GM21515 (cell line): ENCODE data around the gene KRTAP4-4.
"Not testable (repeated sequence)": the region's sequence is repeated elsewhere in the genome, so short reads cannot be mapped to it uniquely, and the experiment has no call there.

Source experiments
- ATAC-seq: cut with Tn5 transposase; IDR thresholded peaks from one replicate; pipeline ENCODE4 v1.9.1; 2021; ENCODE audit not compliant: unreplicated experiment

The KRTAP4-4 gene

GRCh38 chr17:41148971-41149651 lies 11.4 kb downstream of the KRTAP4-4 start:
- ATAC-seq, result not testable (repeated sequence)

- no peak for ATAC-seq
Observed at GRCh38 chr17:41147531-41148204, 12.9 kb downstream of the KRTAP4-4 start.

- no peak for ATAC-seq
Observed at GRCh38 chr17:41145261-41145660, 15.3 kb downstream of the KRTAP4-4 start.

GRCh38 chr17:41144846-41145245 lies 15.7 kb downstream of the KRTAP4-4 start:
- no peak for ATAC-seq

GRCh38 chr17:41141361-41141760 lies 19.2 kb downstream of the KRTAP4-4 start:
- no peak for ATAC-seq

GRCh38 chr17:41140360-41141131 lies 20.0 kb downstream of the KRTAP4-4 start, which contains the start of gene KRTAP4-6:
Gene KRTAP4-6, minus strand, starts transcription at chr17:41140544. Its CDS starts 57 bp downstream, at chr17:41140487.
- ATAC-seq, result no peak

GRCh38 chr17:41139865-41140264 lies 20.7 kb downstream of the KRTAP4-4 start:
- not testable (repeated sequence) for ATAC-seq

GRCh38 chr17:41133880-41134735 lies 26.4 kb downstream of the KRTAP4-4 start:
- ATAC-seq, result no peak

GRCh38 chr17:41131979-41132378 lies 28.6 kb downstream of the KRTAP4-4 start:
- ATAC-seq, result no peak

- no peak for ATAC-seq
Observed at GRCh38 chr17:41127371-41127770, 33.2 kb downstream of the KRTAP4-4 start.

GRCh38 chr17:41126412-41126811 lies 34.1 kb downstream of the KRTAP4-4 start:
- ATAC-seq, result no peak

GRCh38 chr17:41125064-41125463 lies 35.5 kb downstream of the KRTAP4-4 start:
- ATAC-seq, result no peak

GRCh38 chr17:41123991-41124371 lies 36.6 kb downstream of the KRTAP4-4 start, which contains the start of gene KRTAP4-12:
Gene KRTAP4-12, minus strand, starts transcription at chr17:41124182. Its CDS starts 60 bp downstream, at chr17:41124122.
- not testable (repeated sequence) for ATAC-seq

- ATAC-seq, result not testable (repeated sequence)
Observed at GRCh38 chr17:41123292-41123990, 37.1 kb downstream of the KRTAP4-4 start.

GRCh38 chr17:41121742-41122141 lies 38.8 kb downstream of the KRTAP4-4 start:
- no peak for ATAC-seq

GRCh38 chr17:41119696-41120690 lies 40.6 kb downstream of the KRTAP4-4 start:
- not testable (repeated sequence) for ATAC-seq

GRCh38 chr17:41118721-41119120 lies 41.8 kb downstream of the KRTAP4-4 start:
- ATAC-seq, result no peak

- not testable (repeated sequence) for ATAC-seq
Observed at GRCh38 chr17:41117846-41118386, 42.6 kb downstream of the KRTAP4-4 start, which contains the start of gene KRTAP4-11. Gene KRTAP4-11, minus strand, starts transcription at chr17:41118373. Its CDS starts 58 bp downstream, at chr17:41118315.
